SU-DHL-6 (cell line): ENCODE results near the gene KDM3B.

Source experiments
- H2AFZ ChIP-seq: fragments of 200-600 bp; sonication (generic); 2 replicates; pipeline ENCODE4 v1.6.1; 2014; ENCODE audit warnings: low read depth, mild to moderate bottlenecking, moderate library complexity, mixed read lengths, antibody characterized with exemption, low read length; ENCODE audit not compliant: severe bottlenecking
- H3F3A ChIP-seq: fragments of 200-600 bp; shearing (Covaris generic); 2 replicates; pipeline ENCODE4 v1.6.0; 2016; ENCODE audit warnings: antibody characterized with exemption, mild to moderate bottlenecking; ENCODE audit not compliant: insufficient read depth
- H3K27ac ChIP-seq: fragments of 200-600 bp; sonication (generic); 2 replicates; pipeline ENCODE4 v1.5.1; 2016; ENCODE audit warnings: low read depth, mild to moderate bottlenecking, low read length, moderate library complexity, mixed read lengths
- H3K27me3 ChIP-seq: fragments of 200-600 bp; sonication (generic), shearing (Covaris generic); 2 replicates; pipeline ENCODE4 v1.6.0; 2014; ENCODE audit warnings: mild to moderate bottlenecking, low read length
- H3K36me3 ChIP-seq: fragments of 200-600 bp; sonication (generic); 2 replicates; pipeline ENCODE4 v1.6.1; 2014; ENCODE audit warnings: mild to moderate bottlenecking, low read length, mixed read lengths
- H3K4me2 ChIP-seq: fragments of 300-600, 200-600 bp; shearing (Covaris generic), sonication (generic); 2 replicates; pipeline ENCODE4 v1.6.0; 2014; ENCODE audit warnings: low read length, low read depth, mild to moderate bottlenecking; ENCODE audit not compliant: poor library complexity, severe bottlenecking
- H3K4me3 ChIP-seq: fragments of 200-600 bp; sonication (generic); 2 replicates; pipeline ENCODE4 v1.5.1; 2014; ENCODE audit warnings: antibody characterized with exemption, low read length, mild to moderate bottlenecking, mixed read lengths; ENCODE audit not compliant: insufficient read depth, poor library complexity, severe bottlenecking
- H3K79me2 ChIP-seq: fragments of 200-600 bp; sonication (generic); 2 replicates; pipeline ENCODE4 v1.6.1; 2014; ENCODE audit warnings: mild to moderate bottlenecking, low read length, moderate library complexity; ENCODE audit not compliant: insufficient read depth
- H3K9ac ChIP-seq: fragments of 200-600 bp; sonication (generic); 2 replicates; pipeline ENCODE4 v1.7.0; 2014; ENCODE audit warnings: mild to moderate bottlenecking, low read length
- H3K9me2 ChIP-seq: fragments of 200-600 bp; sonication (generic); replicated peaks from 2 replicates; pipeline ENCODE4 v1.6.1; 2014; ENCODE audit warnings: low read length; ENCODE audit not compliant: insufficient read depth
- H3K9me3 ChIP-seq: fragments of 200-600 bp; sonication (generic); 2 replicates; pipeline ENCODE4 v1.6.1; 2014; ENCODE audit warnings: low read length, mixed read lengths; ENCODE audit not compliant: insufficient read depth
- H4K20me1 ChIP-seq: fragments of 200-600 bp; sonication (generic); 2 replicates; pipeline ENCODE4 v1.6.1; 2014; ENCODE audit warnings: low read depth, mild to moderate bottlenecking, antibody characterized with exemption, low read length, moderate library complexity, mixed read lengths
- EZH2phosphoT487 ChIP-seq: fragments of 200-600 bp; sonication (generic), shearing (Covaris generic); conservative IDR thresholded peaks from 2 replicates; pipeline ENCODE4 v1.6.1; 2018; ENCODE audit warnings: mild to moderate bottlenecking, antibody characterized with exemption, low read length, moderate library complexity, mixed read lengths
- TF ChIP-seq, protein P1 (sequence below): fragments of 200-600 bp; sonication (generic); IDR thresholded peaks from one replicate; pipeline ENCODE4 v1.5.1; 2017; ENCODE audit warnings: antibody characterized with exemption, mild to moderate bottlenecking, low read length, moderate library complexity; ENCODE audit not compliant: insufficient read depth, poor library complexity, severe bottlenecking

KDM3B gene

DNA sequence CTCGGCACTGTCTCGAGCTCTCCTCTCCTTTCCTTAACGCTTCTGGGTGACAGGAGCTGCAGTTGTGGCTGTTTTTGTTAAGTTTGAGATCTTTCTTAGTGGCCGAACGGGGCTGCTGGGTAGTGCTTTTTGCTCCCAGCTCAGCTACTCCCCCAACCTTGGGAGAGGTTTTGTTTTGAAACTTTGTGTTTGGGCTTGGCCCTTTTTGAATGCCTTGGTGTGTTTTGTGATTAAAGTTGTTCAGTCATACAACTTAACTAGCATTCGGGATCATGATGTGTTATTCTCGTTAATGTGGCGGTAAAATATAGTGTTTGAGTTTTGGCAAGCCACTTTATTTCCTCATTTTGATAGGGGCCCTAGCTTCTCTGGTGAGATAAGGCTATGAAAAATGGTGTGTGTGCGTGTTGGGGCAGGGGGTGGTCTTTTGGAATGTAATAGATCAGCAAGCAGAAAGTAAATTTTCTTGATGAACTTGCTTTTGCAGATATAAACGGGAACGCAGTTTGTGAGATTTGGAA lies 1.1 kb downstream of the KDM3B start:
- Histone ChIP-seq H3K36me3 (no peaks in the 10 kb centered on the region), H3K4me3 (peak overlapping the region; percentile 100), H3K4me2 (peak overlapping the region; percentile 83), H3K27ac (peak overlapping the region; percentile 97), H3K79me2 (peaks cover 56% of the 10 kb centered on the region), H4K20me1 (peaks cover 12% of the 10 kb centered on the region; the same call in 1 of the 2 replicates), H3K9me2 (no peaks in the 10 kb centered on the region), H2AFZ (peak overlapping the region; percentile 82), H3K9ac (peak overlapping the region; percentile 98), H3F3A (peaks cover 23% of the 10 kb centered on the region), H3K9me3 (no peaks in the 10 kb centered on the region; the same call in 1 of the 2 replicates), H3K27me3 (no peaks in the 10 kb centered on the region)
- no peak for TF ChIP-seq EZH2phosphoT487
- TF ChIP-seq, protein P1, sequence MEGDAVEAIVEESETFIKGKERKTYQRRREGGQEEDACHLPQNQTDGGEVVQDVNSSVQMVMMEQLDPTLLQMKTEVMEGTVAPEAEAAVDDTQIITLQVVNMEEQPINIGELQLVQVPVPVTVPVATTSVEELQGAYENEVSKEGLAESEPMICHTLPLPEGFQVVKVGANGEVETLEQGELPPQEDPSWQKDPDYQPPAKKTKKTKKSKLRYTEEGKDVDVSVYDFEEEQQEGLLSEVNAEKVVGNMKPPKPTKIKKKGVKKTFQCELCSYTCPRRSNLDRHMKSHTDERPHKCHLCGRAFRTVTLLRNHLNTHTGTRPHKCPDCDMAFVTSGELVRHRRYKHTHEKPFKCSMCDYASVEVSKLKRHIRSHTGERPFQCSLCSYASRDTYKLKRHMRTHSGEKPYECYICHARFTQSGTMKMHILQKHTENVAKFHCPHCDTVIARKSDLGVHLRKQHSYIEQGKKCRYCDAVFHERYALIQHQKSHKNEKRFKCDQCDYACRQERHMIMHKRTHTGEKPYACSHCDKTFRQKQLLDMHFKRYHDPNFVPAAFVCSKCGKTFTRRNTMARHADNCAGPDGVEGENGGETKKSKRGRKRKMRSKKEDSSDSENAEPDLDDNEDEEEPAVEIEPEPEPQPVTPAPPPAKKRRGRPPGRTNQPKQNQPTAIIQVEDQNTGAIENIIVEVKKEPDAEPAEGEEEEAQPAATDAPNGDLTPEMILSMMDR = no peak

DNA sequence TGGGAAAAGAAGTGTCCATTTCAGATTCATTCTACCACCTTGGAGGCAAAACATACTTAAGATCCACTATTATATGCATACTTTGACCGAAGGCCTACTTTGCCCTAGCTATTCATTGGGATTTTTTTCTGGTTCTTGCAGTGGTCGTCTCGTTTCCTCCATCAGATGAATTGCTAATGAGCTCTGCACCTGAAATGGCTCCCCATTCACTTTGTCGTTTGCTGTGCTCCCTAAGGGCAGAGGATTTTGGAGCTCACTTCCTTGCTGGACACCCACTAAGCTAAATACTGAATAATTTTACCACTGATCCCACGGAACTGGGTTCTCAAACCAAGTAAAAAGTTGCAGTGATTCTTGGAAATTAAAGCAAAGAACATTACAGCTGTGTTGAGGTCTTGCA lies 1.9 kb downstream of the KDM3B start:
- no peaks in the 10 kb centered on the region; the same call in 1 of the 2 replicates for H3K9me3 ChIP-seq
- peak overlapping the region; percentile 100 for H3K4me3 ChIP-seq
- peak overlapping the region; percentile 98 for H3K9ac ChIP-seq
- H4K20me1 ChIP-seq = peaks cover 12% of the 10 kb centered on the region; the same call in 1 of the 2 replicates
- peak overlapping the region; percentile 97; the same call in 1 of the 2 replicates for H3K27ac ChIP-seq
- no peak overlapping the region for H2AFZ ChIP-seq
- no peaks in the 10 kb centered on the region for H3K36me3 ChIP-seq
- no peaks in the 10 kb centered on the region for H3K27me3 ChIP-seq
- peaks cover 62% of the 10 kb centered on the region for H3K79me2 ChIP-seq
- TF ChIP-seq, protein P1 = no peak
- no peak for TF ChIP-seq EZH2phosphoT487
- no peaks in the 10 kb centered on the region for H3K9me2 ChIP-seq
- H3K4me2 ChIP-seq = peak overlapping the region; percentile 83
- peaks cover 23% of the 10 kb centered on the region for H3F3A ChIP-seq

DNA sequence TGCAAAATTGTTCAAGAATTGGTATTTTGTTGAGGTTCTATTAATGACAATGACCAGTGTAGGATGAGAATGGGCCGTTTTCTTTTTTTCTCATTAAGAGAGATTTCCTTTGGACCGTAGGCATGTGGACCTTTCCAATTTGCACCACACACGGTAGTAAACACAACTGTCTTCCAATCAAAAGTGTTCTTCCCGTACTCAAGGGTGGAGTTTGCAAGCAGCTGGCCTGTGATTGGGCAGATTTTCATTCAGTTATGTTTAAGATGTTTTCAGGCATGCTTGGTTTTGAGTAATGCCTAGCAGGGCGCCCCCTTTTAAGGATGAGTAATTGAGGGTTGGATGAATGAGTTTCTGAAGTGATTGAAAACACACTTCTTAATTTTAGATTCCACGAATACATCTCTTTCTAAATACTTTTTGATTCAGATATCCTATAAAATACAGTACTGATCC lies 2.5 kb downstream of the KDM3B start:
- H3K27ac ChIP-seq = 0 out of 2 replicates have a peak overlapping the region, but pooled peaks have one; percentile 97
- H3K9me2 ChIP-seq = no peaks in the 10 kb centered on the region
- H3K9me3 ChIP-seq = no peaks in the 10 kb centered on the region; the same call in 1 of the 2 replicates
- no peak for TF ChIP-seq EZH2phosphoT487
- TF ChIP-seq, protein P1 = no peak
- peaks cover 12% of the 10 kb centered on the region; the same call in 1 of the 2 replicates for H4K20me1 ChIP-seq
- no peaks in the 10 kb centered on the region for H3K36me3 ChIP-seq
- peaks cover 67% of the 10 kb centered on the region for H3K79me2 ChIP-seq
- no peaks in the 10 kb centered on the region for H3K27me3 ChIP-seq
- H3K4me2 ChIP-seq = peak overlapping the region; percentile 83
- H3F3A ChIP-seq = peaks cover 27% of the 10 kb centered on the region
- peak overlapping the region; percentile 100 for H3K4me3 ChIP-seq
- no peak overlapping the region for H2AFZ ChIP-seq
- H3K9ac ChIP-seq = no peak overlapping the region; the same call in 1 of the 2 replicates
